Measurements from ENCODE around the gene ZP4. TPM values are rescaled to one million over a fixed set of nuclear protein-coding genes. Genes with fewer than 3 reads are reported as not detected.

Gene ZP4, protein sequence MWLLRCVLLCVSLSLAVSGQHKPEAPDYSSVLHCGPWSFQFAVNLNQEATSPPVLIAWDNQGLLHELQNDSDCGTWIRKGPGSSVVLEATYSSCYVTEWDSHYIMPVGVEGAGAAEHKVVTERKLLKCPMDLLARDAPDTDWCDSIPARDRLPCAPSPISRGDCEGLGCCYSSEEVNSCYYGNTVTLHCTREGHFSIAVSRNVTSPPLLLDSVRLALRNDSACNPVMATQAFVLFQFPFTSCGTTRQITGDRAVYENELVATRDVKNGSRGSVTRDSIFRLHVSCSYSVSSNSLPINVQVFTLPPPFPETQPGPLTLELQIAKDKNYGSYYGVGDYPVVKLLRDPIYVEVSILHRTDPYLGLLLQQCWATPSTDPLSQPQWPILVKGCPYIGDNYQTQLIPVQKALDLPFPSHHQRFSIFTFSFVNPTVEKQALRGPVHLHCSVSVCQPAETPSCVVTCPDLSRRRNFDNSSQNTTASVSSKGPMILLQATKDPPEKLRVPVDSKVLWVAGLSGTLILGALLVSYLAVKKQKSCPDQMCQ
- total RNA-seq (0.24 TPM), polyA plus RNA-seq (0.34 TPM)
- long read RNA-seq, donor 1: 0 reads
- long read RNA-seq, donor 2: 0 reads
- long read RNA-seq, donor 3: 0 reads
- long read RNA-seq, donor 4: 0 reads
- long read RNA-seq, donor 5: 0 reads
- long read RNA-seq, donor 6: 0 reads
- long read RNA-seq, donor 7, partial matches to known transcripts: 0 of 1 reads
- long read RNA-seq, donor 7, other reads (novel, unspliced or antisense): 0 of 1 reads
- long read RNA-seq, donor 8: 0 reads
- long read RNA-seq, donor 9: 0 reads
- long read RNA-seq, donor 10: 0 reads

DNA sequence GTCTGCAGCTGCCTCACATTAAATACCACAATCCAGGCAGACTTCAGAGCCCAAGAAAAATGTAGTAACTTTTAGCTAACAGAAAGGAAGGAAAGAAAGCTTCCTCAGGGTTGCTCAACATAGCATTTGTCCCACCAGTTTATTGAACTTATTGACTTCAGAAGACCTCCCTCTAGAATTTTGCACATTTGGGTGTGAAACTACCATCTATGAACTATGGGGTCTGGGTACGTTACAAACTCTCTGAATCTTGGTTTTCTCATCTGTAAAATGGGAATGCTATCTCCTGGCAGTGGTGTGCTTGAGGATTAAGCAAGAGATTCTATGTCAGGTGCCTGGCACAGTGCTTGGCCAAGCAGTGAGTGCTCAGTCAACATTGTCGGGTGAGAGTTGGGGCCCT is at the start of gene ZP4:
Gene ZP4, minus strand, starts transcription at position 101 of the 400 bp plus-strand sequence. CDS start 287 bp downstream, outside the sequence.
- 93% methylated on average over 2 of the region's 2 CpGs for WGBS
- no peak for DNase-seq (ENCODE audit: low read depth in 6 of 9, low spot score in 9 of 9)
- no peaks in the 10 kb centered on the region for H3K9me3 ChIP-seq (ENCODE audit: control insufficient read depth in 2 of 2, insufficient read depth in 1 of 2, low read length in 1 of 2)

DNA sequence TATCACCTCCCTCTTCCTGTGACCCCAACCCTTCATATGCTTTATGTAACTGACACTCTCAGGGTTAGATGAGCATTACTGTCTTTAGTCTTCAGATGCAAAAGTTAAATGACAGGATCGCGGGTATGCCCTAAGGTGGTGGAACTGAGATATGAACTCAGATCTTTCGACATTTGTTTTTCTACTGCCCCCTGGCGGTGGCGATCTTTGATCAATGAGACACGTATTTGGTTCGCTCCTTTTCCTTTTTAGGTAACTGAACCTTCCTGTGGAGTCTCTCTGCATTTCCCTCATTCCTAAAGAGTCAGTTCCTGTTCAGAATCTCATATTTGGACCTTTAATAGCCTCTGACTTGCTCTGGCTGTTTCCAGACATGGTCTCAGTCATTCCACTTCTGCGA is 47.8 kb upstream of the ZP4 start:
- no peaks in the 10 kb centered on the region for H3K27me3 ChIP-seq (ENCODE audit: control insufficient read depth in 2 of 2, insufficient read depth in 1 of 2, low read length in 1 of 2)
- 90% methylated on average over 8 of the region's 8 CpGs for WGBS
- H3K36me3 ChIP-seq (ENCODE audit: control insufficient read depth in 2 of 2, insufficient read depth in 2 of 2, low read length in 1 of 2): no peaks in the 10 kb centered on the region
- no peak overlapping the region for H3K27ac ChIP-seq (ENCODE audit: low read depth in 1 of 2, low read length in 1 of 2)
- DNase-seq (ENCODE audit: low read depth in 6 of 9, low spot score in 9 of 9): no peak
- H3K9me3 ChIP-seq (ENCODE audit: control insufficient read depth in 2 of 2, insufficient read depth in 1 of 2, low read length in 1 of 2): no peaks in the 10 kb centered on the region
- H3K4me3 ChIP-seq (ENCODE audit: low read length in 2 of 2): no peak overlapping the region
- no peaks in the 10 kb centered on the region for H3K4me1 ChIP-seq (ENCODE audit: control insufficient read depth in 2 of 2, insufficient read depth in 2 of 2, low read length in 2 of 2)

More for the DNA sequence above, at the start of gene ZP4:
- no peak within 1 kb of the TSS for H3K27ac ChIP-seq (ENCODE audit: low read depth in 1 of 2, low read length in 1 of 2)
- H3K36me3 ChIP-seq (ENCODE audit: control insufficient read depth in 2 of 2, insufficient read depth in 2 of 2, low read length in 1 of 2): no peaks in the 10 kb centered on the region
- no peak within 1 kb of the TSS for H3K4me3 ChIP-seq (ENCODE audit: low read length in 2 of 2)
- no peaks in the 10 kb centered on the region for H3K27me3 ChIP-seq (ENCODE audit: control insufficient read depth in 2 of 2, insufficient read depth in 1 of 2, low read length in 1 of 2)
- no peaks in the 10 kb centered on the region for H3K4me1 ChIP-seq (ENCODE audit: control insufficient read depth in 2 of 2, insufficient read depth in 2 of 2, low read length in 2 of 2)

DNA sequence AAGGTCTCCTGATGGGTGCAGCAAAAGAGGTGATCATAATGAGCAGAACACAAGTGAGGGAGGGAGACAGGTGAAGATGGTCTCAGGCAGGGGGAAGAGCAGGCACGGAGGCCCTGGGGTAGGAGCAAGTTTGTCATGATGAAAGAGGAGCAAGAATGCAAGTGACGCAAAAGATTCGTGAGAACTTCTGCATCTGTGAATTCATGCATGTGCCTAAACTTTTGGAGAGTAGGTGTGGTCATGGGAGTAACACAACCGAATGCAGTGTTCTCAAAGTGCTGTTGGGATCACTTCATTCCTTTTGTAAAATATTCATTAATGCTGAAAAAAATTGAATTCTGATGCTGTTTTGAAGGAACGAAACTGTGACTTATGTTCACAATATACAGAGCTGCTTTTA is 47.3 kb upstream of the ZP4 start:
- no peaks in the 10 kb centered on the region for H3K27me3 ChIP-seq (ENCODE audit: control insufficient read depth in 2 of 2, insufficient read depth in 1 of 2, low read length in 1 of 2)
- H3K27ac ChIP-seq (ENCODE audit: low read depth in 1 of 2, low read length in 1 of 2): no peak overlapping the region
- H3K4me1 ChIP-seq (ENCODE audit: control insufficient read depth in 2 of 2, insufficient read depth in 2 of 2, low read length in 2 of 2): no peaks in the 10 kb centered on the region
- H3K36me3 ChIP-seq (ENCODE audit: control insufficient read depth in 2 of 2, insufficient read depth in 2 of 2, low read length in 1 of 2): no peaks in the 10 kb centered on the region
- H3K4me3 ChIP-seq (ENCODE audit: low read length in 2 of 2): no peak overlapping the region
- no peaks in the 10 kb centered on the region for H3K9me3 ChIP-seq (ENCODE audit: control insufficient read depth in 2 of 2, insufficient read depth in 1 of 2, low read length in 1 of 2)
- DNase-seq (ENCODE audit: low read depth in 6 of 9, low spot score in 9 of 9): no peak
- 95% methylated on average over 5 of the region's 5 CpGs for WGBS

DNA sequence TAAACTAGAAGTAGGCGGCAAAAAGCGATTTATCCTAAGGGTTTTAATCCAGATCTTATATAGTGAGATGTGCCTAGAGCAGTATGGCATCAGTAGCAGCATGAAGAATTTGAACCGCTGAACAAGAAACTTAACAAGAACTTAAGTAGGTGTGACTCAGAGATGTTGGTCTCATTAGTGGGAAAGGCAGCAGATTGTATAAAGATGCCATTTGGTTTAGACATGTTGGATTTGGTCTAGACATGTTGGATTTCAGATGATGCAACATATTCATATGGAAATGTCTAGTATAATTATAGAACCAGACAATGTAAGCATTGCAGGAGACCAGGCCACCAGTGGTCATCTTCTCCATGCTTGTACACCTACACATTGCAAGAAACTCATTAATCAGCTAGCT is 42.1 kb upstream of the ZP4 start:
- Histone ChIP-seq H3K4me3 (ENCODE audit: low read length in 2 of 2) (no peak overlapping the region), H3K4me1 (ENCODE audit: control insufficient read depth in 2 of 2, insufficient read depth in 2 of 2, low read length in 2 of 2) (no peaks in the 10 kb centered on the region), H3K36me3 (ENCODE audit: control insufficient read depth in 2 of 2, insufficient read depth in 2 of 2, low read length in 1 of 2) (no peaks in the 10 kb centered on the region), H3K27me3 (ENCODE audit: control insufficient read depth in 2 of 2, insufficient read depth in 1 of 2, low read length in 1 of 2) (no peaks in the 10 kb centered on the region), H3K27ac (ENCODE audit: low read depth in 1 of 2, low read length in 1 of 2) (no peak overlapping the region), H3K9me3 (ENCODE audit: control insufficient read depth in 2 of 2, insufficient read depth in 1 of 2, low read length in 1 of 2) (no peaks in the 10 kb centered on the region)
- 97% methylated on average over 3 of the region's 3 CpGs for WGBS
- DNase-seq (ENCODE audit: low read depth in 6 of 9, low spot score in 9 of 9): no peak

DNA sequence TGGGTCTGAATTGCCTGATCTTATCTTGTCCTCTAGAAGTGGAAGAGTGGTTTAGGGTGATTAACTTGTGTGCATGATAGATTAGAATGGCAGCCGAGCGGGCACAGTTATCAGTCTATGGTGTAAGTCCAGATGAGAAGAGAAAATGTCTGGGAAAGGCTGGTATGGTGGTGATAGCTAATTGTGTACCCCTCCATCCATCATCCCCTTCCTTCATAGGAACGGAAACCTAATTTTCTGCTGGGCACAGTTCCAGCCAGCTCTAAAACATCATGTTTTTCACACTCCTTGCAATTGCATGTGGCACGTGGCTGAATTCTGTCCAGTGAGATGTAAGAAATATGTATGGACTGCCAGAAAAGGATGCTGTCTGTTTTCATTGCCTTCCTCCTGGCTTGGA is 40.9 kb upstream of the ZP4 start:
- Histone ChIP-seq H3K4me3 (ENCODE audit: low read length in 2 of 2) (no peak overlapping the region), H3K27ac (ENCODE audit: low read depth in 1 of 2, low read length in 1 of 2) (no peak overlapping the region), H3K4me1 (ENCODE audit: control insufficient read depth in 2 of 2, insufficient read depth in 2 of 2, low read length in 2 of 2) (no peaks in the 10 kb centered on the region), H3K9me3 (ENCODE audit: control insufficient read depth in 2 of 2, insufficient read depth in 1 of 2, low read length in 1 of 2) (peaks cover 0 to 2% of the 10 kb centered on the region in 2 donors), H3K27me3 (ENCODE audit: control insufficient read depth in 2 of 2, insufficient read depth in 1 of 2, low read length in 1 of 2) (no peaks in the 10 kb centered on the region), H3K36me3 (ENCODE audit: control insufficient read depth in 2 of 2, insufficient read depth in 2 of 2, low read length in 1 of 2) (no peaks in the 10 kb centered on the region)
- 38% methylated on average over 4 of the region's 4 CpGs for WGBS
- no peak for DNase-seq (ENCODE audit: low read depth in 6 of 9, low spot score in 9 of 9)

DNA sequence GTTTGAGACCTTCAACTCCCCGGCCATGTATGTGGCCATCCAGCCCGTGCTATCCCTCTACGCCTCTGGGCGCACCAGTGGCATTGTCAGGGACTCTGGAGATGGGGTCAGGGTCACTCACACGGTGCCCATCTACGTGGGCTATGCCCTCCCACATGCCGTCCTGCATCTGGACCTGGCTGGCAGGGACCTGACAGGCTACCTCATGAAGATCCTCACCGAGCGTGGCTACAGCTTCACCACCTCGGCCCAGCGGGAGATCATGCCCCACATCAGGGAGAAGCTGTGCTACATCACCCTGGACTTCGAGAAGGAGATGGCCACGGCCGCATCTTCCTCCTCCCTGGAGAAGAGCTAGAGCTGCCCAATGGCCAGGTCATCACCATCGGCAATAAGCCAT is 36.5 kb upstream of the ZP4 start:
- no peaks in the 10 kb centered on the region for H3K4me1 ChIP-seq (ENCODE audit: control insufficient read depth in 2 of 2, insufficient read depth in 2 of 2, low read length in 2 of 2)
- 98% methylated on average over 15 of the region's 15 CpGs for WGBS

DNA sequence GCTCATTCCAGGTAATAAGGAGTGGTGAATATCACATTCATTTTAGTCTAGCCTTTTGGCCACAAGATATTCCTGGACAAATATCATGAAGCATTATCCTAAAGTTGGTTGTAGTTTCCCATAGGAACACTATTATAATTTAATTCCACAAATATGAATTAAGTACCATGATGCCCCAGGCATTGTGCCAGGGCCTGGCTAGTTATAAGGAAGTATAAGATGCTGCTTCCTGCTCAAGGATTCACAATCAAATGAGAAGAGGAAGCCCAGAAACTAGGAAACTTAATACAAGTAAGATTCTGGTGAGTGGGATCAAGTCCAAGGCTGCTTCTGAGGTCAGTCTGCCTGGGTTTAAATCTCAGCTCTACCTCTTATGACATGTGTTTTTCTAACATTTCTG is 30.6 kb upstream of the ZP4 start:
- peaks cover 0 to 19% of the 10 kb centered on the region in 2 donors for H3K9me3 ChIP-seq (ENCODE audit: control insufficient read depth in 2 of 2, insufficient read depth in 1 of 2, low read length in 1 of 2)
- no peak overlapping the region for H3K4me3 ChIP-seq (ENCODE audit: low read length in 2 of 2)
- no peak for DNase-seq (ENCODE audit: low read depth in 6 of 9, low spot score in 9 of 9)
- H3K27me3 ChIP-seq (ENCODE audit: control insufficient read depth in 2 of 2, insufficient read depth in 1 of 2, low read length in 1 of 2): no peaks in the 10 kb centered on the region
- H3K27ac ChIP-seq (ENCODE audit: low read depth in 1 of 2, low read length in 1 of 2): no peak overlapping the region
- H3K4me1 ChIP-seq (ENCODE audit: control insufficient read depth in 2 of 2, insufficient read depth in 2 of 2, low read length in 2 of 2): no peaks in the 10 kb centered on the region
- H3K36me3 ChIP-seq (ENCODE audit: control insufficient read depth in 2 of 2, insufficient read depth in 2 of 2, low read length in 1 of 2): no peaks in the 10 kb centered on the region

More for the DNA sequence above, 36.5 kb upstream of the ZP4 start:
- H3K9me3 ChIP-seq (ENCODE audit: control insufficient read depth in 2 of 2, insufficient read depth in 1 of 2, low read length in 1 of 2): peaks cover 0 to 2% of the 10 kb centered on the region in 2 donors
- no peak for DNase-seq (ENCODE audit: low read depth in 6 of 9, low spot score in 9 of 9)
- H3K27ac ChIP-seq (ENCODE audit: low read depth in 1 of 2, low read length in 1 of 2): no peak overlapping the region
- no peak overlapping the region for H3K4me3 ChIP-seq (ENCODE audit: low read length in 2 of 2)
- H3K27me3 ChIP-seq (ENCODE audit: control insufficient read depth in 2 of 2, insufficient read depth in 1 of 2, low read length in 1 of 2): no peaks in the 10 kb centered on the region
- no peaks in the 10 kb centered on the region for H3K36me3 ChIP-seq (ENCODE audit: control insufficient read depth in 2 of 2, insufficient read depth in 2 of 2, low read length in 1 of 2)

DNA sequence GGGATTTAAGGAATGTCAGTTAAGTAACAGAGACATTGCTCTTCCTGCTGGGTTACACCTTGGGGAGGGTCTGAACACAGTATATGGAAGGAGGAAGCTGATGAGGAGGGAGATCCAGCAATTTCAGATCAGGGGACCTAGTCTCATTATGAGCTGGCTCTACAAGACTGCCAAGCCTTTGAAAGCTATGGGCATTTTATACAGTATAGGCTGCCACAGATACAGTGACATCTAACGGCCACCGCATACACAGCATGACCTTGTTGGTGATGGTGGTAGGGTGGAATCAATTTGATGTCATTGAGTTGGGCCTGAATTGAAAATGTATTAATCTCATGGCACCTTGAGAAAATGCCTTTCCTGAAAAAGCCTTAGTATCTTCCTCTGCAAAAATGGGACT is 22.6 kb upstream of the ZP4 start:
- no peak overlapping the region for H3K4me3 ChIP-seq (ENCODE audit: low read length in 2 of 2)
- H3K36me3 ChIP-seq (ENCODE audit: control insufficient read depth in 2 of 2, insufficient read depth in 2 of 2, low read length in 1 of 2): no peaks in the 10 kb centered on the region
- no peaks in the 10 kb centered on the region for H3K4me1 ChIP-seq (ENCODE audit: control insufficient read depth in 2 of 2, insufficient read depth in 2 of 2, low read length in 2 of 2)
- H3K27me3 ChIP-seq (ENCODE audit: control insufficient read depth in 2 of 2, insufficient read depth in 1 of 2, low read length in 1 of 2): no peaks in the 10 kb centered on the region
- H3K27ac ChIP-seq (ENCODE audit: low read depth in 1 of 2, low read length in 1 of 2): no peak overlapping the region
- 97% methylated on average over 2 of the region's 2 CpGs for WGBS
- peaks cover 0 to 14% of the 10 kb centered on the region in 2 donors for H3K9me3 ChIP-seq (ENCODE audit: control insufficient read depth in 2 of 2, insufficient read depth in 1 of 2, low read length in 1 of 2)
- no peak for DNase-seq (ENCODE audit: low read depth in 6 of 9, low spot score in 9 of 9)

DNA sequence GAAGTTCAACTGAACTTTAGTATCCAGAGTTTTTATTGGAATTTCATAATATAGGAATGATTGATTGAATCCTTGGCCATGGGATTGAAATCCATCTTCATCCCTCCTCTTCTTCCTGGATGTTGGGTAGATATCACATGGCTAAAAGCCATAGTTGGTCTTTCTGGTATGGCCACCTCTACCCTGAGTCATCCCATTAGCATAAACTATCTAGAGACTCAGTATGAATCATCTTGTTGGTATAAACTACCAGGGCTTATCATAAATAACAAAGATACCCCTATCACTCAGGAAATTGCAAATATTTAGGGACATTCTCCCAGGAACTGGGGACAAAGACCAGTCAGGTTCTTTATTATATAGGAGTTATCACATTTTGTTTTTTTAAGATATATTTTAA is 21.2 kb upstream of the ZP4 start:
- Histone ChIP-seq H3K27ac (ENCODE audit: low read depth in 1 of 2, low read length in 1 of 2) (no peak overlapping the region), H3K27me3 (ENCODE audit: control insufficient read depth in 2 of 2, insufficient read depth in 1 of 2, low read length in 1 of 2) (no peaks in the 10 kb centered on the region), H3K36me3 (ENCODE audit: control insufficient read depth in 2 of 2, insufficient read depth in 2 of 2, low read length in 1 of 2) (no peaks in the 10 kb centered on the region), H3K9me3 (ENCODE audit: control insufficient read depth in 2 of 2, insufficient read depth in 1 of 2, low read length in 1 of 2) (peaks cover 0 to 5% of the 10 kb centered on the region in 2 donors), H3K4me1 (ENCODE audit: control insufficient read depth in 2 of 2, insufficient read depth in 2 of 2, low read length in 2 of 2) (no peaks in the 10 kb centered on the region), H3K4me3 (ENCODE audit: low read length in 2 of 2) (no peak overlapping the region)
- DNase-seq (ENCODE audit: low read depth in 6 of 9, low spot score in 9 of 9): no peak
